Measurements from ENCODE around the gene PTPRM.

Gene PTPRM

GRCh38 chr18:8286303-8286702 lies 719.2 kb downstream of the PTPRM start:
- no peak for DNase-seq (ENCODE audit: low spot score)

GRCh38 chr18:8287196-8287885 lies 720.2 kb downstream of the PTPRM start:
- DNase-seq (ENCODE audit: low spot score), result no peak

- no peak for DNase-seq (ENCODE audit: low spot score)
Observed at GRCh38 chr18:8288472-8289195, 721.5 kb downstream of the PTPRM start.

- DNase-seq (ENCODE audit: low spot score), result no peak
Observed at GRCh38 chr18:8290435-8290834, 723.3 kb downstream of the PTPRM start.

GRCh38 chr18:8290913-8291312 lies 723.8 kb downstream of the PTPRM start:
- no peak for DNase-seq (ENCODE audit: low spot score)

- DNase-seq (ENCODE audit: low spot score), result no peak
Observed at GRCh38 chr18:8293184-8293583, 726.1 kb downstream of the PTPRM start.

GRCh38 chr18:8296886-8297616 lies 729.9 kb downstream of the PTPRM start:
- DNase-seq (ENCODE audit: low spot score), result no peak

- DNase-seq (ENCODE audit: low spot score), result no peak
Observed at GRCh38 chr18:8298186-8298585, 731.1 kb downstream of the PTPRM start.

- DNase-seq (ENCODE audit: low spot score), result no peak
Observed at GRCh38 chr18:8299054-8299980, 732.2 kb downstream of the PTPRM start.

- peak; percentile 15 for DNase-seq (ENCODE audit: low spot score)
Observed at GRCh38 chr18:8300751-8301410, 733.8 kb downstream of the PTPRM start.

- no peak for DNase-seq (ENCODE audit: low spot score)
Observed at GRCh38 chr18:8301427-8302172, 734.5 kb downstream of the PTPRM start.

- no peak for DNase-seq (ENCODE audit: low spot score)
Observed at GRCh38 chr18:8303151-8303755, 736.1 kb downstream of the PTPRM start.

GRCh38 chr18:8307960-8308359 lies 740.8 kb downstream of the PTPRM start:
- DNase-seq (ENCODE audit: low spot score), result no peak

- no peak for DNase-seq (ENCODE audit: low spot score)
Observed at GRCh38 chr18:8313043-8313442, 745.9 kb downstream of the PTPRM start.

- DNase-seq (ENCODE audit: low spot score), result no peak
Observed at GRCh38 chr18:8314124-8314523, 747.0 kb downstream of the PTPRM start.

- DNase-seq (ENCODE audit: low spot score), result no peak
Observed at GRCh38 chr18:8319798-8320489, 752.8 kb downstream of the PTPRM start.

- no peak for DNase-seq (ENCODE audit: low spot score)
Observed at GRCh38 chr18:8322486-8322885, 755.4 kb downstream of the PTPRM start.

- DNase-seq (ENCODE audit: low spot score), result no peak
Observed at GRCh38 chr18:8324343-8325065, 757.4 kb downstream of the PTPRM start.
